GM19035 (cell line): ENCODE measurements around the gene KIFAP3.
"Not testable (repeated sequence)": the region's sequence is repeated elsewhere in the genome, so short reads cannot be mapped to it uniquely, and the experiment has no call there.

Experiments used
- ATAC-seq: cut with Tn5 transposase; IDR thresholded peaks from one replicate; pipeline ENCODE4 v1.9.1; 2021; ENCODE audit not compliant: unreplicated experiment

The KIFAP3 gene

DNA sequence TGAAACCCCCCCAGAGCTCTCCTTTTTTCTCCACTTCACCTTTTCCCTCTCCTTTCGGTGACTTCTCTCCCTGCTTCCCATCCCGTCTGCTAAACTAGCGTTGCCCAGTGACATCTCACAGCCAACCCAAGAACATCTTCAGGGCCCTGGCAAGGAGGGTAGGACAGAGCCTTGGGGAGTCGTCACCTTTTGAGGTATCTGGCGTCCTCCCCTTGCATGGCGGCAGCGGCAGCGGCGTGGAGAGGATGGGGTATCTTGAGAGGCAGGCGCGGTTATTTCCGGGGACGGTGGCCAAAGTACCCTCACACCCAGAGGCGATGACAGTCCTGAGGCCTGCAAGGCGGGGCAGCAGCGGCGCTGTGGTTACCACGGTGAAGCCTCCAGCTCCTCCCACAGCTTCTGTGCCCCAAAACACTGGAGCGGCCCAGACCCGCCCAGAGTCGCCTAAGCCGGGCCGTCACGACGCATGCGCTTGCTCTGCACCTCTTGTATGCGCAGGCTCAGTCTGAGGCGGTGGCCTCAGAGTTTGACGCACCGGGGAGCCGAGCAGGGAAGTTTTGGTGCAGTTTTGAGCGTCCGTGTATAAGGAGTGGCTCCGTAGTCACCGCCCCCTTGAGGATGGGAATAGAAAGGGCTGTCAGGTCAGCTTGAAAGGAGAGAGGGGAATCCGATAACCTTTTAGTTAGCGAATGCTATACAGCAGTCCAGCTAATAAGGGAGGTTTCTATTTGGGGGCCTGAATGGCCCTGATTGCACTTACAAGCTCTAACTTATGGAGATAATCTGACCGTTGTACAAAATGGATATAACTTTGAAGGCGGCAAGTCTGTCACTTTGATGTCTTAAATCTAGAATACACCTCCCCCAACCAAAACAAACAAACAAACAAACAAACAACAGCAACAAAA, at the start of gene KIFAP3:
KIFAP3 (minus strand) TSS at position 446 of the 908 bp plus-strand sequence; CDS start at position 218, 228 bp downstream.
- peak; percentile 97 for ATAC-seq

DNA sequence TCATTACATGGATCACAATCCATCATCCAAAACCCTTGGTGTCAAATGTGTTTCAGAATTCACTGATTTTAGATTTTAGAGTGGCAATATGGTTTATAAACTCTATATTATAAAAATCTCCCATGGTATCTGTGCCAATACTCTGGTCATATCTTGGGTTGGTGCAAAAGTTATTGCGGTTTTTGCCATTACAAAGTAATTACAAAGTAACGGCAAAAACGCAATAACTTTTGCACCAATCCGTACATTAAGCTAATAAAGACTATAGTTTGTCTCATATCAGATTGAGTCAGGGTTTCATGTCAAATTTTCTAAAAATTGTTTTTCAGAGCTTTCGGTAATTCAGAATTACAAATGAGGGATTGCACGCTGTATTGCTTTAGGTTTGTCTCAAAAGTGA, 47.9 kb upstream of the KIFAP3 start:
- no peak for ATAC-seq

DNA sequence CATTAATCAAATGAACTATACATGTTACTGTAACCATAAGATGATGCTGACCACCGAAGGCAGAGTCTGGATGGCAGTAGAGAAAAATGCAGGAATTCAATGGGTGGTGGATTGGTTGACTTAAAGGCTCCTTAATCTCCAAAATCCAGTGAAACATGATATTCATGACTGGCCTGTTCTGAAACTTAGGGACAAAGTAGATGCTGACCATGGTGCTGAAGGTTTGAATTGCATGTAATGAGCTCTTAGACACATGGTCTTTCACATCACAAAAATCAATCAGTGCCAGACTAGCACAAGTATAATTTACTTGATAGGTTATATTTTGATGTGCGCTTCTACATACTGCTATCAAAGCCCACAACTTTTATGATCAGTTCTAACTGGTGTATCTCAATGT, 40.4 kb upstream of the KIFAP3 start:
- ATAC-seq = no peak

DNA sequence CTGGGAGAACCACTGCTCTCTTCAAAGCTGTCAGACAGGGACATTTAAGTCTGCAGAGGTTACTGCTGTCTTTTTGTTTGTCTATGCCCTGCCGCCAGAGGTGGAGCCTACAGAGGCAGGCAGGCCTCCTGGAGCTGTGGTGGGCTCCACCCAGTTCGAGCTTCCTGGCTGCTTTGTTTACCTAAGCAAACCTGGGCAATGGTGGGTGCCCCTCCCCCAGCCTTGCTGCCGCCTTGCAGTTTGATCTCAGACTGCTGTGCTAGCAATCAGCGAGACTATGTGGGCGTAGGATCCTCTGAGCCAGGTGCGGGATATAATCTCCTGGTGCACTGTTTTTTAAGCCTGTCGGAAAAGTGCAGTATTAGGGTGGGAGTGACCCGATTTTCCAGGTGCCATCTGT, 38.6 kb upstream of the KIFAP3 start:
- not testable (repeated sequence) for ATAC-seq

DNA sequence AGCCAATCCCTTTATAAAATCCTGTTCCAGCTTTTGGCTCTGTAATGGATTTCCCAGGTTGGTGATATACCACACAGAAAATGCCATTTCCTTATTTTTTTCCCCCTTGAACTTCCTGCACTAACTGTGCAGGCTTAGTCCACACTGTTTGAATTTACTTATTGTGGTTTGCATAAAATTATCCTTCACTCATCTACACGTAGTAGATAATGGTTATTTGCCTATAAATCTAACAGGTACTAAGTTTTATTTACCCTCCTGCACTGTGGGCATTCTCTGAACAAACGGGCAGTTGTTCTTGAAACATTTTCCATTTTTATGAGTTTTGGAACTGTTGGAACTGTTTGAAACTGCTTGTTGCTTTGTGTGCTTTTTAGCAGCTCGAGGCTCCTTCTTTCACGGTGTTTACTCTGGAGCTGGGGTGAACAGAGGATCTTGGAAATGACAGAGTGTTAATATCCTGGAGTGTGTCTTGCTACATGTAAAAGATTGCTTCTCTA, 23.0 kb upstream of the KIFAP3 start:
- no peak for ATAC-seq

DNA sequence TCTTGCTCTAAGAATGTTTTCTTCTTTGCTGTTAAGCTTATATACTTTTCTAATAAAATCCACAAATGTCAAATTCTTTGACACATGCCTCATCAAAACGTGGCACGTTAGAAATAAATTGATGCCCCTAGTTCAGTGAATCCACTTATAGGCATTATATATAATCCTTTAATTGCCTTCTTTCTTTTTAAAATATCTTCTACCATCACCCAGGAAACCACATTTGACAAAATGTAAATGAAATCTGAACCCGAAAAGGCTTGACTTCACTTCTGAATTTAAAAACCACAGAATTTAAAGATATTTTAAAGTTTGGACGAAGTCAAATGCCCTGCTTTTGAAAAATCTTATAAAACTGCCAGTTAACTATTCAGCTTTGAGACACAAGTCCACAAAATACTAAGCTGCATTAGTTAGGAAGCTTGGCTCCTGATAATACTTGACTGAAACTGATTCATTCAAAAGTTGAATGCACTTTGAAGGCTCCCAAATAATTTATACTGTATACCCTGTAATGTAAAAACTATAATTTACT, 22.4 kb upstream of the KIFAP3 start:
- ATAC-seq = no peak

DNA sequence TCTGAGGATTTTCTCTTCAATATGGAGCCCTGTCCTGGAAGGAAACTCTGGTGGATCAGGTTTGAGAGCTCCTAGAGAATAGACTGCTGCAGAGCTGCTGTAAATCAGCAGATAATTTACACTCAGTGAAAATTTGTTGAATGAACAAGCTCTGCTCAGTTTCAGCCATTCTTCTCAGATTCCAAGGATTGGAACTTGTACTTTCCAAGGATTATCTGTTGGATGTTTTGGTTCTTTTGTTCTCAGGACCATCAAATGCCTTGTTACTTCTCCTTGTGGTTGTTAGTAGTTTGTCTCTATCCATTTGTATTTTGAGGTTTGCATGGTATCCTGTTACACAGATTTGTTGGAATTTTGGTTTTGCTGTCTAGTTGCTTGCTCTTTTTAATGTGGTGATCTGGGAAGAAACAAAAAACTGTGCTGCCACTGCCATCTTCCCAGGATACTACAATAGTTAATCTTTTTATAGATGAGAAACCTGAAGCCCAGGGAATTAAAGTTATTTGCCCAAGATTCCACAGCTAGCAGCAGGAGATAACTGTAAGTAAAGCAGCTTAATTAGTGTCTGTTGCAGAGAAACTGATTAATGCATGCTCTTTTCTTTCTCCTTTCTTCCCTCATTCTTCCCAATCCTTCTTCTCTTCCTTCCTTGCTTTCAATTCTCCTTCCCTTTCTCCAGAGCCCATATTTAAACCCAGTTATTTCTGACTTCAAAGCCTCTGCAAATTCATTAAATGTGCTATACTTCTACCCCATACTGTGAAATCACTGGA, 21.7 kb upstream of the KIFAP3 start:
- no peak for ATAC-seq

DNA sequence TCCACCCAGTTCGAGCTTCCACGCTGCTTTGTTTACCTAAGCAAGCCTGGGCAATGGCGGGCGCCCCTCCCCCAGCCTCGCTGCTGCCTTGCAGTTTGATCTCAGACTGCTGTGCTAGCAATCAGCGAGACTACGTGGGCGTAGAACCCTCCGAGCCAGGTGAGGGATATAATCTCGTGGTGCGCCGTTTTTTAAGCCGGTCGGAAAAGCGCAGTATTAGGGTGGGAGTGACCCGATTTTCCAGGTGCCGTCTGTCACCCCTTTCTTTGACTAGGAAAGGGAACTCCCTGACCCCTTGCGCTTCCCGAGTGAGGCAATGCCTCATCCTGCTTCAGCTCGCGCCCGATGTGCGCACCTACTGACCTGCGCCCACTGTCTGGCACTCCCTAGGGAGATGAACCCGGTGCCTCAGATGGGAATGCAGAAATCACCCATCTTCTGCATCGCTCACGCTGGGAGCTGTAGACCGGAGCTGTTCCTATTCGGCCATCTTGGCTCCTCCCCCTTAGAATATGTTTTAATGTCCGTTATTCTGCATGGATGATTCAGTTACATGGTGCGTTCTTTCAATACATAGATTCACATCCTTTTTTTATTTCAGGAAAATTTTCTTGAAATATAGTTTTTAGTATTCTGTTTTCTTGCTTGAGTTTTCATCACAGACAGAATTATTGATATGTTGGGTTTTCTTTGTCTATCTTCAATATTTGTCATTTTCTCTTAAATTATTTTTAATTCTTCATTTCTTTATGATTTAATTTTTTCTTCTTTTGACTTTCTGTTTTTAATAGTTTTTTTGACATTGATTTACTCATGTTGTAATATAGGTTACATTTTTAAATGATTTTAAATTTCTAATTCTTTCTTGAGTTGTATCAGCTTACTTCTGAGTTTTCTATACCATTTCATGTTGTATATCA, 20.5 kb upstream of the KIFAP3 start:
- not testable (repeated sequence) for ATAC-seq

DNA sequence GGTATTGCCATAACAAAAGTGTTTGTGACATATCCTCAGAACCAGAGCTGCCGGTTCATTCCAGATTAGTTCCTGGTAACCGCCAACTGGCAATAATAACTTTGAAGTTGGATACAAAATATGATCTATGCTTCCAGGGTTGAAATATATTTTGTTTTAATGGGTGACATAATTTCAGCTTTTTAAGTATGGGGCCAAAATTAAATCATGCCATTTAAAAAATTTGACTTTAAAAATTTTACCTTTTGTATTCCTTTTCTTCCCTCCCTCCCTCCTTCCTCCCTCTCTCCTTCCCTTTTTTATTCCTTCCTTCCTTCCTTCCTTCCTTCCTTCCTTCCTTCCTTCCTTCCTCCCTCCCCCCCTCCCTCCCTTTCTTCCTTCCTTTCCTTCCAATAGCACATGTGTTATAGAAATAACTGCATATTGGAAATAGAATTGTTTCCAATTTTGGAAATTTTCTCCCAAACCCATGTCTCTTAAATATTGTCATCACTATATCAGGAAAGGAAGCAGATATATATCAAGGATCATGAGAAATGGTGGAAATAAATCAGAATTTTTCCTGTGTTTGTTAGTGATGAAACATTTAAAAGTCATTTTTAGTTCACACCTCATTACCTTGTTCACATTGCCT, 12.0 kb upstream of the KIFAP3 start:
- no peak for ATAC-seq

DNA sequence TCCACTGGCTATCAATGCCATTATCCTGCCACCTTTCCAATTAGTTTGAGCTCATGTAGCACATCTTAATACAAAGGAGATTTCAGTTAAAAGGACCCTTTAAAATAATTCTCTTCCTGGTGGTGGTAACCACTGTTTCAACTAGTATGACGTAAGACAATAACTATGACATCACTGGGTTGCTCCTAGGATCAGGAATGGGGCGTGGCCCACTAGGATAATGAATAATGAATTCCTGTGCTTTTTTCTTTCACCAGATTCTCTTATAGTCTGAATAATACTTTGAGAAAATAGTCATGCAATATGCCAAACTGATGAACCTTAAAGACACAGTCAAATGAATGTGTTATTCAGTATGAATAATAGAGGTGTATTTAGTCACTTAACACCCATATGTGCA, 10.6 kb upstream of the KIFAP3 start:
- ATAC-seq = no peak

DNA sequence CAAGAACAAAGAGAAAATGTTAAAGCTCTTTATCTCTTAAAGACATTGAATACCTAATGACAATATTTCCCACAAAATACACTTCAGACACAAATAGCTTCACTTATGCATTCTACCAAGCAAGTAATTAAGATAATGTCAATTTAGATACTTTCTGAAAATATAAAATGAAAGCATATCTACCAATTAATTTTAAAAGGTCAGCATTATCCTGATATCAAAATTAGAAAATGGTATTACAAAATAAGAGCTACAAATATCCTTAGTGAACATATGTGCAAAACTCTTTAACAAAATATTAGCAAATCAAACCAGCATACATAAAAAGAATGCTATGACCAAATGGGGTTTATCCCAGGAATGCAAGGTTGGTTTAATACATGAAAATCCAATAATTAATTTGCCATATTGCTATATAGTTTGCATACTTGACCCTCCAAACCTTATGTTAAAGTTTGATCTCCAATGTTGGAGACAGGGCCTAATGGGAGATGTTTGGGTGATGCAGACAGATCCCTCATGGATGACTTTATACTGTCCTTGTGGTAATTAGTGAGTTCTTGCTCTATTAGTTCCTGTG, 4.2 kb upstream of the KIFAP3 start:
- no peak for ATAC-seq

DNA sequence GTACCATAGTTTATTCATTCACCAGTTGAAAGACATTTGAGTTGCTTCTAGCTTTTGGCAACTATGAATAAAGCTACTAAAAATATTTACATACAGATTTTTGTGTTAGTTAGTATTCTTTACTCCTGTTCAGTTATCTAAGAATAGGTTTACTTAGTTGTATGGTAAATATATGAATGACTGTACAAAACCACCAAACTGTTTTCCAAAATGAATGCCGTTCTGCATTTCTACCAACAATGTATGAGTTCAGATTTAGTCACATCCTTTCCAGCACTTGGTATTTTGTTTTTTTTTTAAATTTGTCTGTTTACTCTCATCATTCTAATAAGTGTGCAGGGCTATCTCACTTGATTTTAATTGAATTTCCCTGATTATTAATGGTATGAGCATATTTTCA, 3.4 kb upstream of the KIFAP3 start:
- ATAC-seq = no peak

DNA sequence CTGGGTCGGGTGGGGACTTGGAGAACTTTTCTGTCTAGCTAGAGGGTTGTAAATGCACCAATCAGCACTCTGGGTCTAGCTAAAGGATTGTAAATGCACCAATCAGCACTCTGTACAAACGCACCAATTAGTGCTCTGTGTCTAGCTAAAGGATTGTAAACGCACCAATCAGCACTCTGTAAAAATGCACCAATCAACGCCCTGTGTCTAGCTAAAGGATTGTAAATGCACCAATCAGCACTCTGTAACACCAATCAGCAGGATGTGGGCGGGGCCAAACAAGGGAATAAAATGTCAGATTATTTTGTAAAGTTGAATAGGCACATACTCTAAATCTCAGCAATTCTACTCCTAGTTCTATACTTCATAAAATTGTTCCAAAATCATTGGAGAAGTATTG, 2.5 kb upstream of the KIFAP3 start:
- not testable (repeated sequence) for ATAC-seq

DNA sequence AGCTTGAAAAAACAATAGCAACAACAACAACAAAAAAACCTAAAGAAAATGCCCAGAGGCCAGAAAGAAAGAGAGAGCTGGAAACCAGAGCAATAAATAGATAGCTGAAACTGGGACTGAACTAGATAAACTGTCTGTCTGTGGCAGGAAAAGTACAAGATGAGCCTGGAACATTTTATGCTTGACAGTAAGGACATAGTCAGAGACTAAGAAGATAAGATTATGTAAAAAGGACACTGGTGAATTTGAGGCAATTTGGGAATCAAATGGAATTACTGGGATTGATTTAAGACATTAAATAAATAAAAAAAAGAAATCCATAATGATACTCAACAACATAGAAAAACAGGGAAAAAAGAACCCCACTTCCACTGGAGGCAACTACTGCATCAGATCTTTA, 1.7 kb upstream of the KIFAP3 start:
- ATAC-seq = no peak

DNA sequence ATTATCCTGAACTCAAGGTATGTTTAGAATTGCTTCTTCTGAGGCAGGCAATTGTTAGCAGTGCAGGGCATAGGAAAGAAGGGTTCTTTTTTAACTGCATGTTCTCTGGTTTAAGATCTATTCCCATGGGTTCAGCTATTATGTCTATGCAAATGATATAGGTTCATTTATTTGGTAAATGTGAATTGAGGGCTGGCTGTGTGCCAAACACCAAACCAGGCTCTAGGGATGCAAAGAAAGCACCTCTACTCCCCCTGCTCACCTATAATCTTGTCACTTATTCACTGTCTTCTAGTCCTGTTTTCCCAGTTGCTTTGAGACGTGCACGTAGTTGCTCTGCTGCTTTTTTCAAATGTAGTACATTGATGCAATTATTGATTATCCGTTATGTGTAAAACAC, 691 bp upstream of the KIFAP3 start:
- no peak for ATAC-seq

DNA sequence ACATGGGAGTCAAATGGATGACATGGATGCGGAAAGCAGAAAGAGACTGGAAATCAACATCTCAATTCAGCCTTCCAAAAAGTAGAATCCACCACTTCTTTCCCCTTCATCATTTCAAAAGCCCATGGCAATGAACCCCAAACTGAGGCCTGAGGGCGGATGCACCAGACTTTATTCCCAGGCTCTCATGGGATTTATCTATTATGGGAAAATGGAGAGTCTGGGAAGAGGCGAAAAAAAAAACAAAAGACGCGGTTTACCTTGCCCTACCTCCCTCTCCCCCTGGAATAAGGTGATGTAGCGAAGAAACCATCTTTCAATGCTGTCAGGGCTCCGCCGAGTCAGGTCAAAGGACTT, 624 bp downstream of the KIFAP3 start:
- no peak for ATAC-seq

DNA sequence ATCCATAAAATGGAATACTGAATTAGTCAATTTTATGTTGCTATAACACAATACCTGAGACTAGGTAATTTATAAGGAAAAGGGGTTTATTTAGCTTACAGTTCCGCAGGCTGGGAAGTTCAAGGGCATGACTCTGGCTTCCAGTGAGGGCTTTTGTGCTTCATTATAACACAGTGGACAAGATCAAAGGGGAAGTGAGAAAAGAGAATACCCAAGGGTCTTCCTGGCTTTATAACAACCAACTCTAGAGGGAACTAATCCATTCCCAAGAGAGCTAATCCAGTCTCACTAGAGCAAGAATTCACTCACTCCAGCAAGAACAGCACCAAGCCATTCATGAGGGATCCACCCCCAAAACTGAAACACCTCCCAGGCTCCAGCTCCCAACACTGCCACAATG, 3.1 kb downstream of the KIFAP3 start:
- ATAC-seq = no peak

DNA sequence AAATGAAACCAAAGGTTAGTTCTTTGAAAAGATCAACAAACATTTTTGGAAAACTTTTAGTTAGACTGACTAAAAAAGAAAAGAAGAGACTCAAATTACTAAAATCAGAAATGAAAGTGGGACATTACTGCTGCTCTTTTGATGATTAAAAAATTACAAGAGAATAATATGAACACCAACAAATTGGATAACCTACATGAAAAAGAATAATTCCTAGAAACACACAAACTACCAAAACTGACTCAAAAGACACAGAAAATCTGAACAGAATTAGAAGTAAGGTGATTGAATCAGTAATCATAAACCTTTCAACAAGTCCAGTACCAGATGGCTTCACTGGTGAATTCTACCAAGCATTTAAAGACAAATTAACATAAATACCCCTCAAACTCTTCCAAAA, 5.6 kb downstream of the KIFAP3 start:
- ATAC-seq = no peak

DNA sequence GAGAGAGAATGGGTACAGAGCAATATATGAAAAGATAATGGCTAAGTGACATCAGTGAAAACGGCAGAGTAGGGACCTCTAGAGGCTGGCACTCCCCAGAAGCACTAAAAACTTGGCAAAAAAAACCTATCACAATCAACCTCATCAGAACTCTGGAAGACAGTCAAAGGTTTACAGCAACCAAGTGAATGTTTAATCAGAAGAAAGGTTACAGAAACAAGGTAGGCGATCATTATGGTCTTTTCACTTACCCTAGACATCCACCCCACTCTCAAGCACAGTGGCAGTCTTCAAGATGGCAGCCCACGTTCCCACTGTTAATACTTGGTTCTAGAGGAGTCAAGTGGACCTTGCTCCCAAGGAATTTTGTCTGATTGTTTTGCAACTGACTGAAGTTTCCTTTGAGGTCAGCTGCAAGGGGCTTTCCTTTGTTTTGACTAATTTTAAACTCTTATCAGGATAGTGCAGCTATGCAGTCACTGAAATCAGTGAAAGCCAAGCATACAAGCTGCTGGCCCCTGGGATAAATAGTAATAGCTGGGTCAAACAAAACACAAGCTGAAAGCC, 7.2 kb downstream of the KIFAP3 start:
- ATAC-seq = no peak

DNA sequence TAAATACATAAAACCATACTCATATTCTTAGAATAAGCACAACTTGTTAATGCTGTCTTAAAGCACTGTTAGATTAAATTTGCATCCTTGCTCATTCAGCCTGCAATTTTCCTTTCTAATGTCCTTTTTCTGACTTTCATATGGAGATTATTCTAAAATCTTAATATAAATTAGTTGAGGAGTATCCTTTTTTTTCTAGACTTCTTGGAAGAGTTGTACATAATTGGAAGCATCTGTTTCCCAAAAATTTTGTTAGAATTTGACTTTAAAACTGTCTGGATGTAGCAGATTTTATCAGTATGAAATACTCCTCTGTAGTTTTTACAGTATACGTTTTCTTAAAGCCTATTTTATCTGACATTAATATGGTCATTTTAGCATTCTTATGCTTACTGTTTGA, 9.7 kb downstream of the KIFAP3 start:
- ATAC-seq = no peak
